ENCODE data around the gene MARVELD3.
A peak's percentile ranks its signal among the peaks of the same experiment; 100 is the strongest.

The MARVELD3 gene

DNA sequence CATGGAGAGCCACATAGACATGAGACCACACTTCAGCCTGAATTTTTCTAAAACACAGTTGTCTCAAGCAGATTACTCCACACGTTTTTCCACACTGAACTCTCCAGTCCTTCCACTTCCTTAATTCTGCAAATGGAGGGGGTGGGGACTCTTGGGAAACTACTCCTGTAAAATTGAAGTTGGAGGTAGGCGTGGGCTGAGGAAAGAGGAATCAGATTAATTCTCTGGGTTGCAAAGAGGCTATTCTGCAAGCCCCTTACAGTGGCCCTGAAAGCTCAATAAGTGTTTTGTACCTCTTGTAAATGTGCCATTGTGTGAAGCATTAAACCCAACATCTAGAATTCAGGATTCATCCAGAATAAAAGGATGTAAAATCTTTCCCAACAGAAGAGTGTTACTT, 9.6 kb downstream of the MARVELD3 start:
- TF ChIP-seq Cebpa-rat (IDR thresholded peaks at IDR 0.05) = no peak
- H3K4me1 ChIP-seq = no peaks in the 10 kb centered on the region
- H3K9me3 ChIP-seq = no peaks in the 10 kb centered on the region
- H4K20me1 ChIP-seq = no peaks in the 10 kb centered on the region
- H3K36me3 ChIP-seq = no peaks in the 10 kb centered on the region
- H3K4me3 ChIP-seq = no peak overlapping the region
- H3K27me3 ChIP-seq = no peaks in the 10 kb centered on the region
- H3K27ac ChIP-seq = no peak overlapping the region
- H3K9ac ChIP-seq = no peak overlapping the region
- H3K4me2 ChIP-seq = no peak overlapping the region

- Histone ChIP-seq H3K36me3 (no peaks in the 10 kb centered on the region), H3K27ac (no peak overlapping the region), H4K20me1 (no peaks in the 10 kb centered on the region), H3K4me1 (no peaks in the 10 kb centered on the region), H3K9ac (no peak overlapping the region), H3K4me3 (no peak overlapping the region), H3K4me2 (no peak overlapping the region), H3K9me3 (no peaks in the 10 kb centered on the region), H3K27me3 (no peaks in the 10 kb centered on the region)
- TF ChIP-seq Cebpa-rat (IDR thresholded peaks at IDR 0.05) = no peak
Measured at GRCh38 chr16:71637398-71637797, 11.4 kb downstream of the MARVELD3 start.

GRCh38 chr16:71645450-71645849, 19.5 kb downstream of the MARVELD3 start:
- peaks cover 30% of the 10 kb centered on the region for H3K36me3 ChIP-seq
- H4K20me1 ChIP-seq = no peaks in the 10 kb centered on the region
- H3K4me3 ChIP-seq = no peak overlapping the region
- H3K9me3 ChIP-seq = no peaks in the 10 kb centered on the region
- no peak for TF ChIP-seq Cebpa-rat (IDR thresholded peaks at IDR 0.05)
- H3K4me2 ChIP-seq = no peak overlapping the region
- H3K27me3 ChIP-seq = no peaks in the 10 kb centered on the region
- H3K27ac ChIP-seq = no peak overlapping the region
- H3K9ac ChIP-seq = no peak overlapping the region
- no peaks in the 10 kb centered on the region for H3K4me1 ChIP-seq

- Histone ChIP-seq H3K36me3 (peaks cover 37% of the 10 kb centered on the region), H3K4me2 (no peak overlapping the region), H3K9ac (no peak overlapping the region), H4K20me1 (no peaks in the 10 kb centered on the region), H3K4me1 (no peaks in the 10 kb centered on the region), H3K4me3 (no peak overlapping the region), H3K9me3 (no peaks in the 10 kb centered on the region), H3K27me3 (no peaks in the 10 kb centered on the region), H3K27ac (no peak overlapping the region)
- TF ChIP-seq Cebpa-rat (IDR thresholded peaks at IDR 0.05) = no peak
Measured at GRCh38 chr16:71647391-71647790, 21.4 kb downstream of the MARVELD3 start.

DNA sequence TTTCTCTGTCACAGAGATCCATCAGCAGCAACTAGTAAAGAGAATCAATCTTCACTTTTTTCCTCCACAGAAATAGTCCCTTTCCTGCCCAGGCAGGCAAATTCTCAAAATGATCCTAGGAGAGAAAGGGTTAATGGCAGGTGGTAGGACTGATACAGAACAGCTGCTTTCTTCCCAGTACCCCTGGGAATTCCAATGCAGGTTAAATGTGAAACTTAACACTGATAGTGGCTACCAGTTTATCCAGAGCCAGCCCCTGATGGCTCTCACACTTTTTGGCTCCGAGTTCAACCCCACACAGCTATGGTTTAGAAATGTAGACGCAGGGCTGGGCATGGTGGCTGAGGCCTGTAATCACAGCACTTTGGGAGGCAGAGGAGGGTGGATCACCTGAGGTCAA, 22.2 kb downstream of the MARVELD3 start:
- Histone ChIP-seq H3K27me3 (no peaks in the 10 kb centered on the region; the same call in 1 of the 2 replicates), H3K4me1 (no peaks in the 10 kb centered on the region), H3K27ac (no peak overlapping the region), H3K4me3 (no peak overlapping the region), H4K20me1 (no peaks in the 10 kb centered on the region), H3K9ac (no peak overlapping the region), H3K36me3 (peaks cover 45% of the 10 kb centered on the region), H3K9me3 (no peaks in the 10 kb centered on the region), H3K4me2 (no peak overlapping the region)
- TF ChIP-seq Cebpa-rat (IDR thresholded peaks at IDR 0.05) = no peak

DNA sequence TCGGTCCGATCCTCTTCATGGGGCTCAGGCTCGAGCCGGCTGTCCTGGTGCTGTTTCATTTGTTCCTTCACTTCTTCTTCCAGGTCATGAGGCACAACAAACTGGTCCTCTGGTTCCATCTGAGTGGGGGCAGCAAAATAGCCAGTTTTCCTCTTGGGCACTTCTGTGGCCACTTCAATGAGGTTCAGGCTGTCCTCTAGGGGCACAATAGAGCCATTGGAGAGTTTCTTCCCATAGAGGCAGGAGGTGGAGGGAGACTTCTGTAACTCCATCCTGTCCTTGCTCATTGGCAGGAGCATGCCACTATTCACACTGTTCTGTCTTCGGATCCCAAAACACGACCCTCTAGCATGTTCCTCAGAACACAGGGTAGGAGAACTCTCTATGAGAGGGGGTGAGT, 22.9 kb downstream of the MARVELD3 start:
- Histone ChIP-seq H3K4me3 (no peak overlapping the region), H4K20me1 (no peaks in the 10 kb centered on the region), H3K27ac (no peak overlapping the region), H3K9ac (no peak overlapping the region), H3K4me2 (no peak overlapping the region), H3K27me3 (no peaks in the 10 kb centered on the region; the same call in 1 of the 2 replicates), H3K36me3 (peaks cover 49% of the 10 kb centered on the region), H3K4me1 (no peaks in the 10 kb centered on the region), H3K9me3 (no peaks in the 10 kb centered on the region)
- TF ChIP-seq Cebpa-rat (IDR thresholded peaks at IDR 0.05) = no peak

- Histone ChIP-seq H4K20me1 (no peaks in the 10 kb centered on the region), H3K4me3 (no peak overlapping the region), H3K9ac (no peak overlapping the region), H3K27ac (no peak overlapping the region), H3K4me1 (no peaks in the 10 kb centered on the region), H3K27me3 (no peaks in the 10 kb centered on the region; the same call in 1 of the 2 replicates), H3K36me3 (peaks cover 57% of the 10 kb centered on the region), H3K9me3 (no peaks in the 10 kb centered on the region), H3K4me2 (no peak overlapping the region)
- no peak for TF ChIP-seq Cebpa-rat (IDR thresholded peaks at IDR 0.05)
Measured at GRCh38 chr16:71649704-71650103, 23.7 kb downstream of the MARVELD3 start.

- H3K4me1 ChIP-seq = peaks cover 13% of the 10 kb centered on the region
- H3K27ac ChIP-seq = no peak overlapping the region
- H3K36me3 ChIP-seq = peaks cover 71% of the 10 kb centered on the region
- H3K4me3 ChIP-seq = no peak overlapping the region
- no peak for TF ChIP-seq Cebpa-rat (IDR thresholded peaks at IDR 0.05)
- no peaks in the 10 kb centered on the region for H4K20me1 ChIP-seq
- no peak overlapping the region for H3K9ac ChIP-seq
- peak overlapping the region; percentile 62 for H3K4me2 ChIP-seq
- H3K27me3 ChIP-seq = no peaks in the 10 kb centered on the region
- no peaks in the 10 kb centered on the region for H3K9me3 ChIP-seq
Measured at GRCh38 chr16:71658771-71659170, 32.8 kb downstream of the MARVELD3 start.

GRCh38 chr16:71659471-71659870, 33.5 kb downstream of the MARVELD3 start:
- H3K36me3 ChIP-seq = peaks cover 73% of the 10 kb centered on the region

DNA sequence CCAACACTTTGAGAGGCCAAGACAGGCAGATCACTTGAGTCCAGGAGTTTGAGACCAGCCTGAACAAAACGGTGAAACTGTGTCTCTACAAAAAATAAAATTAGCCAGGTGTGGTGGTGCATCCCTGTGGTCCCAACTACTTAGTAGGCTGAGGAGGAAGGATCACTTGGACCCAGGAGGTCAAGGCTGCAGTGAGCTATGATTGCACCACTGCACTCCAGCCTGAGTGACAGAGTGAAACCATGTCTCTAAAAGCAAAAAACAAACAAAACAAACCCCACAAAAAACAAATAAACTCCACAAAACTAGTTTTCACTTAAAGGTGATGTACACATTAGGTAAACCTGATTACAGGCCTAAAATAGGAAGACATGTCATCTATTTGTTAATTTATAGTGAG, 40.3 kb downstream of the MARVELD3 start:
- Histone ChIP-seq H3K27ac (no peak overlapping the region), H3K4me3 (no peak overlapping the region), H3K36me3 (peaks cover 90% of the 10 kb centered on the region)

More at GRCh38 chr16:71659471-71659870, 33.5 kb downstream of the MARVELD3 start:
- Histone ChIP-seq H3K4me2 (peak overlapping the region; percentile 62), H3K9me3 (no peaks in the 10 kb centered on the region), H4K20me1 (no peaks in the 10 kb centered on the region), H3K27ac (no peak overlapping the region), H3K9ac (no peak overlapping the region), H3K27me3 (no peaks in the 10 kb centered on the region), H3K4me3 (no peak overlapping the region), H3K4me1 (peaks cover 13% of the 10 kb centered on the region)
- no peak for TF ChIP-seq Cebpa-rat (IDR thresholded peaks at IDR 0.05)

More for the DNA sequence above, 40.3 kb downstream of the MARVELD3 start:
- Histone ChIP-seq H4K20me1 (no peaks in the 10 kb centered on the region), H3K27me3 (no peaks in the 10 kb centered on the region), H3K4me2 (no peak overlapping the region), H3K9me3 (no peaks in the 10 kb centered on the region), H3K4me1 (no peaks in the 10 kb centered on the region), H3K9ac (no peak overlapping the region)
- TF ChIP-seq Cebpa-rat (IDR thresholded peaks at IDR 0.05) = no peak
